Measurements from ENCODE around the gene DERL3. TPM values are rescaled to one million over a fixed set of nuclear protein-coding genes. Genes with fewer than 3 reads are reported as not detected.

The DERL3 gene
- total and polyA plus RNA-seq, 2 experiments from 2014 or later: 13.6 to 19.5 TPM

Small RNA genes lying within 50 kb of the gene (small RNA-seq; reads per million reads assigned to genes)
- gene RN7SL268P (ENCODE audit: low replicate concordance): not detected

Other genes starting within 250 kb of the DERL3 start
- gene DRICH1, start 206.7 kb downstream of the DERL3 start, total RNA-seq (2014; rRNA removed; shearing (Covaris generic)): not detected in 2 replicates
- gene DRICH1, start 206.7 kb downstream of the DERL3 start, polyA plus RNA-seq (2016; fragmentation: Nextera tagmentation; extraction: Ambion mirVana): not detected in 2 replicates
- gene RGL4, start 148.0 kb downstream of the DERL3 start, total RNA-seq (2014; rRNA removed; shearing (Covaris generic)): not detected in 2 replicates
- 0.07 and 0.16 TPM in 2 replicates for gene RGL4, start 148.0 kb downstream of the DERL3 start, polyA plus RNA-seq (2016; fragmentation: Nextera tagmentation; extraction: Ambion mirVana)
- gene ZNF70, start 87.9 kb downstream of the DERL3 start, total RNA-seq (2014; rRNA removed; shearing (Covaris generic)): 2.6 TPM in 2 replicates
- 0.19 and 0.45 TPM in 2 replicates for gene ZNF70, start 87.9 kb downstream of the DERL3 start, polyA plus RNA-seq (2016; fragmentation: Nextera tagmentation; extraction: Ambion mirVana)
- not detected in 2 replicates for gene VPREB3, start 84.6 kb downstream of the DERL3 start, total RNA-seq (2014; rRNA removed; shearing (Covaris generic))
- 1.1 and 2.1 TPM in 2 replicates for gene VPREB3, start 84.6 kb downstream of the DERL3 start, polyA plus RNA-seq (2016; fragmentation: Nextera tagmentation; extraction: Ambion mirVana)
- gene C22orf15, start 76.0 kb downstream of the DERL3 start, total RNA-seq (2014; rRNA removed; shearing (Covaris generic)): 3.6 and 5.7 TPM in 2 replicates
- gene C22orf15, start 76.0 kb downstream of the DERL3 start, polyA plus RNA-seq (2016; fragmentation: Nextera tagmentation; extraction: Ambion mirVana): 9.3 and 10.1 TPM in 2 replicates
- gene CHCHD10, start 71.0 kb downstream of the DERL3 start, total RNA-seq (2014; rRNA removed; shearing (Covaris generic)): 1.2 and 11.4 TPM in 2 replicates
- gene CHCHD10, start 71.0 kb downstream of the DERL3 start, polyA plus RNA-seq (2016; fragmentation: Nextera tagmentation; extraction: Ambion mirVana): 101 and 113 TPM in 2 replicates
- gene MMP11, start 66.2 kb downstream of the DERL3 start, total RNA-seq (2014; rRNA removed; shearing (Covaris generic)): 12.1 and 17.4 TPM in 2 replicates
- gene MMP11, start 66.2 kb downstream of the DERL3 start, polyA plus RNA-seq (2016; fragmentation: Nextera tagmentation; extraction: Ambion mirVana): 4.9 and 5.3 TPM in 2 replicates
- 115 and 132 TPM in 2 replicates for gene SMARCB1, start 52.0 kb downstream of the DERL3 start, total RNA-seq (2014; rRNA removed; shearing (Covaris generic))
- 113 and 114 TPM in 2 replicates for gene SMARCB1, start 52.0 kb downstream of the DERL3 start, polyA plus RNA-seq (2016; fragmentation: Nextera tagmentation; extraction: Ambion mirVana)
- gene SLC2A11, start 18.9 kb upstream of the DERL3 start, total RNA-seq (2014; rRNA removed; shearing (Covaris generic)): 15.1 and 21.8 TPM in 2 replicates
- gene SLC2A11, start 18.9 kb upstream of the DERL3 start, polyA plus RNA-seq (2016; fragmentation: Nextera tagmentation; extraction: Ambion mirVana): 7.1 and 7.4 TPM in 2 replicates
- gene MIF, start 55.4 kb upstream of the DERL3 start, total RNA-seq (2014; rRNA removed; shearing (Covaris generic)): 800 and 881 TPM in 2 replicates
- gene MIF, start 55.4 kb upstream of the DERL3 start, polyA plus RNA-seq (2016; fragmentation: Nextera tagmentation; extraction: Ambion mirVana): 5,205 and 5,707 TPM in 2 replicates
- gene GSTT2B, start 122.2 kb upstream of the DERL3 start, total RNA-seq (2014; rRNA removed; shearing (Covaris generic)): 5.7 TPM in 2 replicates
- gene GSTT2B, start 122.2 kb upstream of the DERL3 start, polyA plus RNA-seq (2016; fragmentation: Nextera tagmentation; extraction: Ambion mirVana): 16.4 and 17.2 TPM in 2 replicates
- gene DDTL, start 127.9 kb upstream of the DERL3 start, total RNA-seq (2014; rRNA removed; shearing (Covaris generic)): 1.5 and 2.1 TPM in 2 replicates
- gene DDTL, start 127.9 kb upstream of the DERL3 start, polyA plus RNA-seq (2016; fragmentation: Nextera tagmentation; extraction: Ambion mirVana): 3.3 and 3.7 TPM in 2 replicates
- 124 and 150 TPM in 2 replicates for gene DDT, start 135.4 kb upstream of the DERL3 start, total RNA-seq (2014; rRNA removed; shearing (Covaris generic))
- gene DDT, start 135.4 kb upstream of the DERL3 start, polyA plus RNA-seq (2016; fragmentation: Nextera tagmentation; extraction: Ambion mirVana): 216 and 232 TPM in 2 replicates
- not detected in 2 replicates for gene GSTT2, start 141.1 kb upstream of the DERL3 start, total RNA-seq (2014; rRNA removed; shearing (Covaris generic))
- 0.44 and 1.3 TPM in 2 replicates for gene GSTT2, start 141.1 kb upstream of the DERL3 start, polyA plus RNA-seq (2016; fragmentation: Nextera tagmentation; extraction: Ambion mirVana)
- not detected in 2 replicates for gene GSTT4, start 166.4 kb upstream of the DERL3 start, total RNA-seq (2014; rRNA removed; shearing (Covaris generic))
- gene GSTT4, start 166.4 kb upstream of the DERL3 start, polyA plus RNA-seq (2016; fragmentation: Nextera tagmentation; extraction: Ambion mirVana): not detected in 2 replicates
- gene CABIN1, start 172.3 kb upstream of the DERL3 start, total RNA-seq (2014; rRNA removed; shearing (Covaris generic)): 61.2 and 65.3 TPM in 2 replicates
- 27.4 and 28.2 TPM in 2 replicates for gene CABIN1, start 172.3 kb upstream of the DERL3 start, polyA plus RNA-seq (2016; fragmentation: Nextera tagmentation; extraction: Ambion mirVana)

All from GM23338 (cell line).